HL-60 (cell line): ENCODE measurements around the gene ALX4.

Experiments
- DNase-seq, 2 experiments: peaks; one replicate each; pipeline ENCODE4 v3.0.0-alpha.2; 2010 to 2020; ENCODE audit warnings: low read depth in 1 of 2, low spot score in 1 of 2
- H3K27ac ChIP-seq: fragments of 250-450 bp; sonication (Bioruptor Pico); replicated peaks from 2 replicates; pipeline ENCODE4 v1.5.1; 2020; ENCODE audit warnings: mild to moderate bottlenecking, moderate library complexity
- H3K27me3 ChIP-seq: fragments of 250-450 bp; sonication (Bioruptor Pico); 2 replicates; pipeline ENCODE4 v1.5.1; 2021; ENCODE audit warnings: mild to moderate bottlenecking, moderate library complexity; ENCODE audit not compliant: insufficient read depth, poor library complexity, severe bottlenecking
- H3K4me3 ChIP-seq: replicated peaks from 2 replicates; pipeline ENCODE4 v1.5.1; 2011; ENCODE audit warnings: mild to moderate bottlenecking, control low read depth, low read length; ENCODE audit not compliant: insufficient read depth
- CTCF ChIP-seq: IDR thresholded peaks from one replicate; pipeline ENCODE4 v1.5.1; 2011; ENCODE audit warnings: low read length, control low read depth, inconsistent platforms; ENCODE audit not compliant: insufficient read depth
- GABPA ChIP-seq: IDR thresholded peaks from 2 replicates; pipeline ENCODE4 v1.6.1; 2012; ENCODE audit warnings: low read depth
- POLR2AphosphoS5 ChIP-seq: IDR thresholded peaks from 2 replicates; pipeline ENCODE4 v1.6.1; 2012; ENCODE audit warnings: low read depth
- REST ChIP-seq: IDR thresholded peaks from 2 replicates; pipeline ENCODE4 v1.6.1; 2012; ENCODE audit warnings: low read depth; ENCODE audit not compliant: insufficient replicate concordance
- SPI1 ChIP-seq: IDR thresholded peaks from 2 replicates; pipeline ENCODE4 v1.6.1; 2012; ENCODE audit warnings: low read depth, mild to moderate bottlenecking, borderline replicate concordance

ALX4 gene

GRCh38 chr11:44327730-44328129, 17.8 kb upstream of the ALX4 start:
- Histone ChIP-seq H3K27ac (no peak overlapping the region), H3K4me3 (no peak overlapping the region), H3K27me3 (peaks cover 31% of the 10 kb centered on the region)
- DNase-seq: no peak
- TF ChIP-seq POLR2AphosphoS5: no peak
- TF ChIP-seq SPI1: no peak
- no peak for TF ChIP-seq REST
- no peak for TF ChIP-seq GABPA
- TF ChIP-seq CTCF: no peak

- TF ChIP-seq GABPA: no peak
- no peak for TF ChIP-seq CTCF
- no peak for TF ChIP-seq SPI1
- TF ChIP-seq REST: no peak
- no peak for TF ChIP-seq POLR2AphosphoS5
- no peak for DNase-seq
- Histone ChIP-seq H3K27ac (no peak overlapping the region), H3K27me3 (peaks cover 40% of the 10 kb centered on the region), H3K4me3 (no peak overlapping the region)
Observed at GRCh38 chr11:44326615-44327475, 16.9 kb upstream of the ALX4 start.

GRCh38 chr11:44325698-44326097, 15.8 kb upstream of the ALX4 start:
- no peak overlapping the region for H3K27ac ChIP-seq
- DNase-seq: no peak
- TF ChIP-seq POLR2AphosphoS5 (no peak), SPI1 (no peak), CTCF (no peak), REST (no peak), GABPA (no peak)
- H3K4me3 ChIP-seq: no peak overlapping the region
- H3K27me3 ChIP-seq: peaks cover 52% of the 10 kb centered on the region
